DOHH2 (cell line): ENCODE results near the gene UNC119B.

ENCODE experiments used
- H3F3A ChIP-seq: fragments of 200-600 bp; sonication (generic), shearing (Covaris generic); 2 replicates; pipeline ENCODE4 v1.6.0; 2016; ENCODE audit warnings: antibody characterized with exemption, mild to moderate bottlenecking; ENCODE audit not compliant: control insufficient read depth, insufficient read depth
- H3K27ac ChIP-seq: fragments of 200-600 bp; sonication (generic); 2 replicates; pipeline ENCODE4 v1.5.1; 2014; ENCODE audit warnings: low read depth, mild to moderate bottlenecking, low read length, moderate library complexity
- H3K27me3 ChIP-seq: fragments of 200-600 bp; sonication (generic); 2 replicates; pipeline ENCODE4 v1.6.1; 2014; ENCODE audit warnings: mild to moderate bottlenecking, low read length, mixed read lengths; ENCODE audit not compliant: control insufficient read depth
- H3K36me3 ChIP-seq: fragments of 200-600 bp; sonication (generic); 2 replicates; pipeline ENCODE4 v1.6.1; 2014; ENCODE audit warnings: mild to moderate bottlenecking, low read length, moderate library complexity, mixed read lengths; ENCODE audit not compliant: control insufficient read depth
- H3K4me1 ChIP-seq: fragments of 200-600 bp; sonication (generic); 2 replicates; pipeline ENCODE4 v1.6.1; 2014; ENCODE audit warnings: mild to moderate bottlenecking, low read length, mixed read lengths; ENCODE audit not compliant: control insufficient read depth
- H3K4me2 ChIP-seq: fragments of 200-600 bp; sonication (generic); 2 replicates; pipeline ENCODE4 v1.6.0; 2014; ENCODE audit warnings: mild to moderate bottlenecking, low read length, moderate library complexity
- H3K4me3 ChIP-seq: fragments of 200-600 bp; sonication (generic); 2 replicates; pipeline ENCODE4 v1.5.1; 2014; ENCODE audit warnings: mild to moderate bottlenecking, low read length, mixed read lengths
- H3K79me2 ChIP-seq: fragments of 200-600 bp; sonication (generic); 2 replicates; pipeline ENCODE4 v1.6.1; 2014; ENCODE audit warnings: mild to moderate bottlenecking, low read length, mixed read lengths; ENCODE audit not compliant: control insufficient read depth
- H3K9me2 ChIP-seq: fragments of 200-600 bp; sonication (generic); replicated peaks from 2 replicates; pipeline ENCODE4 v1.6.1; 2014; ENCODE audit warnings: mild to moderate bottlenecking, low read length, mixed read lengths; ENCODE audit not compliant: control insufficient read depth
- H3K9me3 ChIP-seq: fragments of 200-600 bp; sonication (generic); 2 replicates; pipeline ENCODE4 v1.6.1; 2014; ENCODE audit warnings: antibody characterized with exemption, low read length, mixed read lengths; ENCODE audit not compliant: control insufficient read depth, insufficient read depth
- H4K20me1 ChIP-seq: fragments of 200-600 bp; sonication (generic); 2 replicates; pipeline ENCODE4 v1.6.0; 2014; ENCODE audit warnings: low read depth, mild to moderate bottlenecking, antibody characterized with exemption, low read length, moderate library complexity; ENCODE audit not compliant: control insufficient read depth, insufficient read depth
- EZH2phosphoT487 ChIP-seq: fragments of 200-600 bp; sonication (generic); IDR thresholded peaks from 2 replicates; pipeline ENCODE4 v1.6.1; 2017; ENCODE audit warnings: borderline replicate concordance, mild to moderate bottlenecking, antibody characterized with exemption, low read length, moderate library complexity, mixed read lengths
- TF ChIP-seq, protein P1 (sequence below): fragments of 200-600 bp; sonication (generic); IDR thresholded peaks from one replicate; pipeline ENCODE4 v1.5.1; 2014; ENCODE audit warnings: antibody characterized with exemption, mild to moderate bottlenecking, low read depth, low read length; ENCODE audit not compliant: poor library complexity, severe bottlenecking

The UNC119B gene

GRCh38 chr12:120684523-120684932 lies 25.7 kb upstream of the UNC119B start:
- H3K27ac ChIP-seq, result peak overlapping the region; percentile 93
- H3K4me3 ChIP-seq, result peak overlapping the region; percentile 84; the same call in 1 of the 2 replicates
- H4K20me1 ChIP-seq, result peaks cover 16% of the 10 kb centered on the region
- H3F3A ChIP-seq, result peaks cover 22% of the 10 kb centered on the region
- TF ChIP-seq EZH2phosphoT487, result no peak
- TF ChIP-seq, protein P1, sequence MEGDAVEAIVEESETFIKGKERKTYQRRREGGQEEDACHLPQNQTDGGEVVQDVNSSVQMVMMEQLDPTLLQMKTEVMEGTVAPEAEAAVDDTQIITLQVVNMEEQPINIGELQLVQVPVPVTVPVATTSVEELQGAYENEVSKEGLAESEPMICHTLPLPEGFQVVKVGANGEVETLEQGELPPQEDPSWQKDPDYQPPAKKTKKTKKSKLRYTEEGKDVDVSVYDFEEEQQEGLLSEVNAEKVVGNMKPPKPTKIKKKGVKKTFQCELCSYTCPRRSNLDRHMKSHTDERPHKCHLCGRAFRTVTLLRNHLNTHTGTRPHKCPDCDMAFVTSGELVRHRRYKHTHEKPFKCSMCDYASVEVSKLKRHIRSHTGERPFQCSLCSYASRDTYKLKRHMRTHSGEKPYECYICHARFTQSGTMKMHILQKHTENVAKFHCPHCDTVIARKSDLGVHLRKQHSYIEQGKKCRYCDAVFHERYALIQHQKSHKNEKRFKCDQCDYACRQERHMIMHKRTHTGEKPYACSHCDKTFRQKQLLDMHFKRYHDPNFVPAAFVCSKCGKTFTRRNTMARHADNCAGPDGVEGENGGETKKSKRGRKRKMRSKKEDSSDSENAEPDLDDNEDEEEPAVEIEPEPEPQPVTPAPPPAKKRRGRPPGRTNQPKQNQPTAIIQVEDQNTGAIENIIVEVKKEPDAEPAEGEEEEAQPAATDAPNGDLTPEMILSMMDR, result no peak
- H3K4me1 ChIP-seq, result peaks cover 40% of the 10 kb centered on the region
- H3K36me3 ChIP-seq, result peaks cover 23% of the 10 kb centered on the region
- peak overlapping the region; percentile 94 for H3K4me2 ChIP-seq
- peaks cover 26% of the 10 kb centered on the region for H3K79me2 ChIP-seq
- no peaks in the 10 kb centered on the region for H3K27me3 ChIP-seq
- H3K9me2 ChIP-seq, result no peaks in the 10 kb centered on the region
- H3K9me3 ChIP-seq, result no peaks in the 10 kb centered on the region

- Histone ChIP-seq H3K4me1 (peaks cover 39% of the 10 kb centered on the region), H3K27ac (peak overlapping the region; percentile 93), H3K4me2 (peak overlapping the region; percentile 94), H3K9me3 (no peaks in the 10 kb centered on the region), H3F3A (peaks cover 22% of the 10 kb centered on the region), H4K20me1 (peaks cover 16% of the 10 kb centered on the region), H3K4me3 (peak overlapping the region; percentile 84), H3K9me2 (no peaks in the 10 kb centered on the region), H3K79me2 (peaks cover 36% of the 10 kb centered on the region), H3K27me3 (no peaks in the 10 kb centered on the region), H3K36me3 (peaks cover 30% of the 10 kb centered on the region)
- no peak for TF ChIP-seq EZH2phosphoT487
- TF ChIP-seq, protein P1, result no peak
Measured at GRCh38 chr12:120685522-120685921, 24.7 kb upstream of the UNC119B start.

DNA sequence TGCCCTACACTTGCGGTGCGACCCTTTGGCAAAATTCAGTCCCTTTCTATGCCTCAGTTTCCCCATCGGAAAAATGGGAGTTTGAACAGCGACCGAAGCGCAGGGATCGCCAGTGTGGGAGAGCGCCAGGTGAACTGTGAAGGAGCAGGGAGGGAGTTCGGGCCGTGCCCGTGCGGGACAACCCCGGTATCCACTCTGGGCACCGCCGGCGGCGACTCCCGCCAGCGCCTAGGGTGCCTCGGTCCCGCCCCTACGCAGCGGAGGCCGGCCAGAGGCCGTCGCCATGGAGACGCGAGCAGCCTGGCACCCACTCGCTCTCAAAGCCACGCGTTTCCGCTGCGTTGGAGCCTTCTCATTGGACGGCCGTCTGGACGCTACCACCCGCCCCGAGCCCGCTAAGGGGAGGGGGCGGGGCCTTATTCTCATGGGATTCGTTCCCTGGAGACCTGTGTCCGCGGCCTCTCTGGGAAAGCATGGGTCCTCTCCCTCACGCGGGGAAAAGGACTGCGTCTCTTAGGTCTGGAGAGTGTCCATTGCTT lies 24.0 kb upstream of the UNC119B start:
- peak overlapping the region; percentile 84 for H3K4me3 ChIP-seq
- H3F3A ChIP-seq, result peaks cover 22% of the 10 kb centered on the region
- no peaks in the 10 kb centered on the region for H3K27me3 ChIP-seq
- no peaks in the 10 kb centered on the region for H3K9me2 ChIP-seq
- peak overlapping the region; percentile 94 for H3K4me2 ChIP-seq
- H3K79me2 ChIP-seq, result peaks cover 43% of the 10 kb centered on the region
- H4K20me1 ChIP-seq, result peaks cover 16% of the 10 kb centered on the region
- TF ChIP-seq, protein P1, result no peak
- TF ChIP-seq EZH2phosphoT487, result no peak
- peaks cover 35% of the 10 kb centered on the region for H3K36me3 ChIP-seq
- peaks cover 38% of the 10 kb centered on the region for H3K4me1 ChIP-seq
- H3K9me3 ChIP-seq, result no peaks in the 10 kb centered on the region
- peak overlapping the region; percentile 93 for H3K27ac ChIP-seq
